Fibroblast of skin of scalp (primary cell): ENCODE data around the gene PTPRN2.

Experiments used
- DNase-seq: peaks from one replicate; pipeline ENCODE4 v3.0.0-alpha.2; 2013

The PTPRN2 gene

GRCh38 chr7:157837561-157837960 is 750.1 kb downstream of the PTPRN2 start:
- DNase-seq = no peak

DNA sequence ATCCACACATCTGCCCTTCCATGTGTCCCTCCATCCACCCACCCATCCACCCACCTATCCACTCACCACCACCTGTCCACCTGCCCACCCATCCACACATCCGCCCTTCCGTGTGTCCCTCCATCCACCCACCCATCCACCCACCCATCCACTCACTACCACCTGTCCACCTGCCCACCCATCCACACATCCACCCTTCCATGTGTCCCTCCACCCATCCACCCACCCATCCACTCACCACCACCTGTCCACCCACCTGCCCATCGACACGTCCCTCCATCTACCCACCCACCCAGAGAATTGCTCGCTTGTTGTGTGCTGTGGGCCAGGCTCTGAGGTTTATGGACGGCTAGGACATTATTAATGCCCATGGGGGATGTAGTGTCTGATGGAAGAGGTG is 750.6 kb downstream of the PTPRN2 start:
- DNase-seq = no peak

- no peak for DNase-seq
Observed at GRCh38 chr7:157834501-157835163, 753.0 kb downstream of the PTPRN2 start.

GRCh38 chr7:157832866-157833607 is 754.6 kb downstream of the PTPRN2 start:
- no peak for DNase-seq

- DNase-seq = no peak
Observed at GRCh38 chr7:157832421-157832820, 755.2 kb downstream of the PTPRN2 start.

DNA sequence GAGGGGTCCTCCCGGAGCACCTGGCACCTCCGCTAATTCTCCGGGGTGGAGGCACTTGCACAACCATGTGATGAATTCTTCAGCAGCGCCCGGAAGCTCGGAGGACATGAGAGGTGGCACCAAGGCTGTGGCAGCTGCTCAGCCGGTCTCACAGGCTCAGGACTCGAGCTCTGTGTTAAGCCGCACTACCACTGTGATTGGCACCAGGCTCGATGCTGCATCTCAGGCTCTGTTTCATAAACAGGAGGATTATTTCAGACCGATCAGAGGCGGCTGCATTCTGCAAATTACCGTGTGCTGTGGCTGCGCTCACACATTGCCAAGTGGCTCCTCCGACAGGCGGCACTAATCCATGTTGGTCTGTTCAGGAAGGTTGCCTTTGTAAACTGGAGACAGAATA is 755.6 kb downstream of the PTPRN2 start:
- no peak for DNase-seq

DNA sequence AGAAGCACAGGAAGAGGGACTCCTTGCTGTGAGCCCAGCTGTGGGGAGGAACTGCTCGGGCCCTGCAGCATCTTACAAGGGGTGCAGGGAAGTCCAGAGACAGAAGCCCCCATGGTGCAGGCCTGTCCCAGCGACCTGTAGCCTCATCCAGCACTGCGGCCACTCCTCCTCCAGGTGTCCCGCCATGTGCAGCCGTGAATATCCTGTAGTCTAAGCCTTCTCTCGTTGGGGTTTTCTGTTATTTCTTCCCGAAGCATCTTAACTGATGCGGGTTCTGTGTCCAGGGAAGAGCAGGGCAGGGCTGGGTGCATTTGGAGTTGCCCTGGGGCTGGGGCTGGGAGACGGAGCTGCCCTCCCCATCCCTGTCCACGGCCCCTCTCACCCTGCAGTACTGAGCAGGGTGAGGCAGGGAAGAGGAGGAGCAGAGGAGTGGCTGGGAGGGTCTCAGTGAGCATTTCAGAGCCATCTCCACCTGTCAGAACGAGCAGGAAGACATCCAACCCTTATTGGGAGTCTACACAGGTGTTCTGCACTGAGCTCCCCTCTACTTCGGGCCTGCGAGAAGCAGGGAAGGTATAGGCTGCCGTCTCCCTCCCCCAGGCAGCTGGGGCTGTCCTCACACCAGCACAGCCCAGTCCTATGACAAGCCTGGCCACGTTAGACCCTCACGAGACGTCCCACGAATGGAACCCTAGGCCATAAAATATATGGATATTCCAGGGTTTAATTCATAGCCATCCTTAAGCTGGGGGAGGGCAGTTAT is 756.3 kb downstream of the PTPRN2 start:
- DNase-seq = no peak

DNA sequence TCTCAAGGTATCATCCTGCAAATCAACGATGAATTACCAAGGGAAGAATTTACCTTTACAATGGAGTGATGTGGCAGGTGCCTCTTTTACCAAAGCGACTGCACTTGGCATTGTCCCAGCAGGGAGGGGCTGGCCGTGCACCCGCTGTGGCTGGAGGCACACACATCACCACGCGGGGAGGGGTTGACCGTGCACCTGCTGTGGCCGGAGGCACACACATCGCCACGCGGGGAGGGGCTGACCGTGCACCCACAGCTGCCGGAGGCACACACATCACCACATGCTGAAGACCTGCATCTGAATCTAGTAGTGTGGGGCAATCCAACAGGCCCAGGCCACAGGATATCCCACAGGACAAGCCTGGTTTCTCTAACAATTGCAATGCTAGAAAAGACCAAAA is 757.3 kb downstream of the PTPRN2 start:
- no peak for DNase-seq

DNA sequence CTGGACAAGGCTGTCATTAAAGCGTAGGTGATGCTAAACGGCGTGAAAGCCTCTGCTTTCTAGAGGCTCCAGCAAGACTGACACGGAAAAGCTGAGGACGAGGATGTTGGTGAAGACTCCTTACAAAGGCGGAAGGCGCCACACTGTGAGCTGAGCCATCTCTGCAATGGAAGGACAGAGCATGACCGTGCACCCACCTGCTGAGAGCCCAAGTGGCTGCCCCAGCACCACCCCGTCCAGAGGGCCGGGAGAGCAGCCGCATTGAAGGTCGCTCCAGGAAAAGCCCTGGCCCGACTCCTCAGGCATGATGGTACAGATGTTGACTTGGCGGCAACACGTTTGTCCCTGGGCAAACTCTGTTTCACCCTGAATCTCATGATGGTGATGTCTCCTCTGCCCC is 758.1 kb downstream of the PTPRN2 start:
- DNase-seq = no peak

DNA sequence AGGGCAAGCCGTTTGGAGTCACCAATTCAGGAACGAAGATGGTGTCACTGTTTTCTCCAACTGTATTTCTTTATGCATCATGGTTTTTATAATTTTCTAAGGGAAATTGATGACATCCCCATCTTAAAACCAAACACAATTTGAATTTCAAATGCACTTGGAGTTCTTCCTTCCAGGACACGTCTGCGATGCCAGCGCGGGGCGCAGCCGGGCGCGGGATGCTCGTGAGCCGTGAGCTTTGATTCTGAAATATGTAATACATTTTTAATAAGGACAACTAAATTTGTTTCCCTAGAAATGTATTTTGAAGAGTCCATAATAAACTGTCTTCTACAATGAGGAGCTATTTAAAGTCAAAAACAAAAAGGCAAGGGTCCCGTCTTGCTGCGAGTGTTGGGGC is 758.7 kb downstream of the PTPRN2 start:
- DNase-seq = no peak

- no peak for DNase-seq
Observed at GRCh38 chr7:157828190-157828589, 759.4 kb downstream of the PTPRN2 start.

DNA sequence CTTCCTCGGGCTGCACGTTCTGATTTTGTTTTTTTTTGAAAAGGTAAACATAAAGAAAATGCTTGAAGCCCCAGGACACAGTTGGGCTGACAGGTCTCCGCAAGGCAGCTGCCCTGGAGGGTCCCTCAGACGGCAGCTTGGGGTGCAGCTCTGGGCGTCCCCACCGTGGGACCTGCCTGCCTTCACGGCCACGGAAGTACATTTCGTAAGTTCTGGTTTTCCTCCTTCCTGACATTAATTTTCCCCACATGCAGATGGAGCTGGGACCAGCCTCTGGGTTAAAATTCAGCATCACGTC is 759.8 kb downstream of the PTPRN2 start:
- no peak for DNase-seq

- no peak for DNase-seq
Observed at GRCh38 chr7:157827045-157827862, 760.4 kb downstream of the PTPRN2 start.

- no peak for DNase-seq
Observed at GRCh38 chr7:157826566-157826965, 761.1 kb downstream of the PTPRN2 start.

DNA sequence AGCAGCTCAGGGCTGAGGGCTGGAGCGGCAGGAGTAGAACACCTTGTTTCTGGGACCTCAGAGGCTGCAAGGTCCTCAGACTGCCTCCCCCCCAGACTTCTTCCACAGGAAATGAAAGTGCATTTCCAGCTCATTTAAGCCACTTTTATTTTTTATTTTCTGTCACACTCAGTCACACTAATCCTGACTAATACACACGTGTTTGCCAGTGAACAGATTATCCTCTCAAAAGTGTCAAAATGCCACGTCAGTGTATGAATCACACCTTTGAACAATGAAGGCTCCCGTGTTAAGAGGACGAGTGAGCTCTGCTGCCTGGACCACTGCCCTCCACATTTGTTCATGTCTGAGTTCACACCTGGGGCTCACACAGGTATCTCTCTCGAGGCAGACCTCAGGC is 762.3 kb downstream of the PTPRN2 start:
- no peak for DNase-seq

DNA sequence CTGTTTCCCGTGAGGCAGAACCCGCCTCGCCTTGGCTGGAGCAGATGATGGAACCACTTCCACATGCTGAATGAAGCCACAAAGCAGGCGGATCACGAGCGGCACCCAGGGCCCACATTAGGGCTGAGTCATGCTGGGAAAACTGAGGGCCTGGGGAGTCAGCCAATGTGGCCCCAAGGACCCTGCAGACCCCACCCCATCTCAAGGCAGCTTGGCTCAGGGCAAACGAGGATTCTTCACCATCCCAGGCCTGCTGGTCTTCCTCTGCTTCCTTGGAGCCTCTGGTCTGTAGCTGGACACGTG is 762.9 kb downstream of the PTPRN2 start:
- no peak for DNase-seq

DNA sequence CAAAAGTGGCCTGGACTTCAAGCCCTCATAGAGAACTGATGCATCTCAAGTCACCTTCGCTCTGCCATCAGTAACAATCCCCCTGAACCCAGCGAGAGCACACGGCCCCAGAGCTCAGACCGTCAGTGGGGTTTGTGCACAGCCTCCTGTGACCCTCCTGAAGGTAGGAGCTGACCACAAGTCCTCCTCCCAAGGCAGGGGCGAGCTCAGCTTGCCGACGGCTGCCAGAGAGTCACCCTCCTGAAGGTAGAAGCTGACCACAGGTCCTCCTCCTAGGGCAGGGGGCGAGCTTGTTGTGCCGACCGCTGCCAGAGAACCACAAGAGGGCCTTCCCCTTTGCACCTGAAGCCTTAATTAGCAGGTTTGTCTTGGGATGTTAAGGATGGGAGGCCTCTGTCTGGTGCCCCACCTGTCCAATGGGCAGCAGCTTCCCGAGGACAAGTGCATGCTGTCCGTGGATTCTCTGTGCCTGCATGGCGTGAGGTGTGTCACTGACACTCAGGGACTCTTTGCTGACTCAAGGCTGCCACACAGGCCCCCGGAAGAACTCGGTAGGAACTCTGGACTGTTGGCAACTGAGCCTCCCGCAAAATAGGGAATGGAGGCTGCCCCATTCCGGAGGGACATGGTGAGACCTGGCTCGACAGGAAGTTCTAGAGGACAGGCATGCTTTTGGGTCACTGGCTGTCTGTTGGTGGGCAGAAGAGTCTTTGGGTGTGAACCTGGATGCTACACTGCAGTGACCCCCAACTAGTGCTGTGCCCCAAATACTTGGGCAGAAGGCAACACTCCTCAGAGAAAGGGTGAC is 763.4 kb downstream of the PTPRN2 start:
- DNase-seq = no peak

DNA sequence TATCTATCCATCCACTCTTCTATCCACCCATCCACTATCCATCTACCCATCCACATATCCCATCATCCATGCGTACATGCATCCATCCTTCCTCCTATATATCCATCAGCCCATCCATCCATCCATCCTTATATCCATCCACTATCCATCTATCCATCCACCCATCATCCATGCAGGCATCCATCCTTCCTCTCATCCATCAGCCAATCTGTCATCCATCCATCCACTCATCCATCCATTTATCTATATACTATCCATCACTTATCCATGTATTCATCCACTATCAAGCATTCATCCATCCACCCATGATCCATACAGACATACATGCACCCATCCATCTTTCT is 765.0 kb downstream of the PTPRN2 start:
- no peak for DNase-seq

DNA sequence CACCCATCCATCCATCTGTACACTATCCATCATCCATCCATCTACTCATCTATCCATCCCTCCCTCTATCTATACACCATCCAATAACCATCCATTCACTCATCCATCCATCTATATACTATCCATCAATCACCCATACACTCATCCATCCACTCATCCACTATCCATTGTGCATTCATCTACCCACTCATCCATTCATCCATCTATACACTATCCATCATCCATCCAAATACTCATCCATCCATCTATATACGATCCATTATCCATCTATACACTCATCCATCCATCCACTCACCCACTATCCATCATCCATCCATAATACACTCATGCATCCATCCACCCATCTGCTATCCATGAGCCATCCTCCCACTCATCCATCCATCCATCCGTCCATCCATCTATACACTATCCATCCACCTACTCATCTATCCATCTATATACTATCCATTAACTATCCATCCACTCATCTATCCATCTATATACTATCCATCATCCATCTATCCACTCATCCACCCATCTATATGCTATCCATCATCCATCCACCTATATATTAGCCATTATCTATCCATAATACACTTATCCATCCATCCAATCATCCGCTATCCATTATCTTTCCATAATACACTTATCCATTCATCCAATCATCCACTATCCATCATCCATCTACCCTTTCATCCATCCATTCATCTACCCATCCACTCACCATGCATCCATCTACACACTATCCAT is 765.5 kb downstream of the PTPRN2 start:
- DNase-seq = no peak

DNA sequence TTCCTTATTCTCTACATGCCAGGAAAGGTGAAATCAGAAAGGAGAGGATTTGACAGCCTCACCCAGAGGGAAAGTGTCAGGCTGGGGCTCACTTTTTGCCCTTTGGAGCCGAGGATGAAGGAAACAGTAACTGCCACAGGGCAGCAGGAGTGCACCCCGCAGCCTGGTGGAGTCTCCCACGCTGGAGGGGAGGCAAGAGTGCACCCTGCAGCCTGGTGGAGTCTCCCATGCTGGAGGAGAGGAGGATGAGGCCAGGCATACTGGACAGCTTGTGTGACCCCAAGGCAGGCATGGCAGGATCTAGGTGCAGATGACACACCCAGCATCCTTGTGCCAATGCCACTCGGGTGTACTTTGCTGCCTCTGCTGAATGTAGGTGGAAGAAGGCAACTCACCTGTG is 766.8 kb downstream of the PTPRN2 start:
- DNase-seq = no peak

- DNase-seq = no peak
Observed at GRCh38 chr7:157819455-157819807, 768.2 kb downstream of the PTPRN2 start.
